HG03066 (cell line): ENCODE measurements around the gene NKD2.
"Not testable (repeated sequence)": the region's sequence is repeated elsewhere in the genome, so short reads cannot be mapped to it uniquely, and the experiment has no call there.

Experiments used
- ATAC-seq: cut with Tn5 transposase; IDR thresholded peaks from one replicate; pipeline ENCODE4 v1.9.1; 2021; ENCODE audit warnings: low read depth; ENCODE audit not compliant: unreplicated experiment

NKD2 gene

DNA sequence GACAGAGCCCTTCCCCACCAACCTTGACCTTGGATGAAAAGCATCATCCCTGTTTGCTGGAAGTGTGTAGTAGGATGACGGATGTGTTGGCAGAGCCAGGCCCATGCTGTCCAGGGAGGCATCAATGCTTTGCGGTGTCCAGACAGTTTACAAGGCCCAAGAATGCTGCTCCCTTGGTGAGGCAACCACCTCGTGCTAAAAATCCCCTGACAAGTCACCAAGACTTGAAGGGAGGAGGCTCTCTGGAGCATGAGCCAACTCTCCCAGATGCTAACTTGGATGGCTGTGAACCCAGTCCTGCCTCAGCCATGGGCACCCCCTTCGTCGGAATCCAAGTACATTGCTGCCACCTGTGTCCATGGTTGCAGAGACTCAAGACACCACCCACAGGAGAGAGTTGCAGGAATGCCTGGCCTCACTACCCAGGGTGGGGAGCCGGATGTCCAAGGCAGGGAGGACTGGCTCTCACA lies 9.5 kb upstream of the NKD2 start:
- no peak for ATAC-seq

- ATAC-seq = no peak
Measured at GRCh38 chr5:999724-1000123, 8.9 kb upstream of the NKD2 start.

- ATAC-seq = no peak
Measured at GRCh38 chr5:1000329-1000728, 8.3 kb upstream of the NKD2 start.

GRCh38 chr5:1000831-1001230 lies 7.8 kb upstream of the NKD2 start:
- ATAC-seq = not testable (repeated sequence)

DNA sequence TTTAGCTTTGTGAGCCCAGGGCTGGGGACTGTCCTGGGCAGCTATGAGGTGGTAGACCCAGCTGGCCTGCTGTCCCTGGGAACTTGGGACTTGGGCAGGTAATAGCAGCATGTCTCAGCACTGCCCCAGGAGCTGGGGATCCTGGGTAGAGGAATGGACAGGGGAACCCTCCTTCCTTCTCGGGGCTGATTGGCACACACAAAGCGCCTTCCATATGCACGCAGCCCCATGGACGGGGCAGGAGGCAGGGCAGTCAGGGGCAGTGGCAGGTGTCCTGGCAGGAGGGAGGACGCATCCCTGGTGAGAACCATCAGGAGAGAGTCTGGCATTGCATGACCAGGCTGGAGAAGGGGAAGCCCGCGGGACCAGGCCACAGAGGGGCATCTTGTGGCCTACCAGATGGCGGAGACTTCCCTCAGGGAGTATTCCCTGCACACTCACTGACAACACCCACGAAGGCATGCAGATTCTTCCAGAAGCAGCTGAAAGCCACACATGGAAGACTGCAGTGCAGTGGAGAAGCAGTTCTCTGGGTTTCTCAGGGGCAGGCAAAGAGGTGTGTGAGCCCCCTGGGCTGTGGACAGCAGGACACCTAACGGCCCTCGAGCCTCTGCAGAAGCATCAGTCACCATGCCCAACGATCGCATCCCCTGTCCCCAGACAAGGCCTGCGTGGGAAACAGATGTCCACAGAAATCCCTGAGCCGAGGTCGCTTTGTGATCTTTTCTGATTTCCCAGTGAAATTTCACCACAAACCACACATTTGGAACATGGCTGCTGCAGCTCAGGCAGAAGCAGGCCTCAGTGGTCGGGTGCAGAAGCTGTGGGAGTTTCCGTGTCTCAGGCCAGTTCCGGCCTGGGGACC lies 7.0 kb upstream of the NKD2 start:
- no peak for ATAC-seq

- no peak for ATAC-seq
Measured at GRCh38 chr5:1002271-1002546, 6.4 kb upstream of the NKD2 start.

GRCh38 chr5:1002836-1003235 lies 5.8 kb upstream of the NKD2 start:
- ATAC-seq = no peak

- no peak for ATAC-seq
Measured at GRCh38 chr5:1003296-1003937, 5.2 kb upstream of the NKD2 start.

DNA sequence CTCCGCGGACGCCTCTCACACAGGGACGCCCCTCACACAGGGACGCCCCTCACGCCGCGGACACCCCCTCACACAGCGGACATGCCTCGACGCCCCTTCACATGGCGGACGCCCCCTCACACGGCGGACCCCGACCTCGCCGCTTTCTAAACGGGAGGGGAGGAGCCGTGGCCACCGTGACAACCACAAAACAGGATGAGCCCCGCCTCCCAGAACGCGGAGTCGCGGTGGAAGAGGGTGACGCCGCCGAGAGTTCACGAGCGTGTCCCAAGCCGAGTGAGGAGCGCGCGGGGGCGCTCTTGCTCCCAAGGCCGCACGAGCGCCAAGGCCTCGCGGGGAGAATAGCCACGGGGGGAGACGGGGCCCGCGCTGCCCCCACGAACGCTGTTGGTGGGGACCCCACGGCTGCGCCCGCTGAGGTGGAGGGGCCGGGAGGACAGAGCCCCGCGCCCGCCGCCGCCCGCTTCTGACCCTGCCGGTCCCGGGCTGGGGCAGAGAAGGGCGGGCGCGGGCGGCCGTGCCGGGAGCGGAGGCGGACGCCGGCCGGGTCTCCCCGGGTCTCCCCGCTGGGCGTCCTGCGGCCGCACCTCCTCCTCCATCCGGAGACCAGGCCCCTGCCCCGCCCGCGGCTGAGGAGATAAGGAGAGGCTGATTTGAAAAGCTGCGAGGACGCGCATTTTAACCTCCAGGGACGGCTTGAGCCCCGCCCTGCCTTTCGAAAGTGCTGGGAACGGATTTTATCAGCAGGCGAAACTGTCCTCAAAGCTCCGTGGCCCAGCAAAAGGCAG lies 3.9 kb upstream of the NKD2 start:
- no peak for ATAC-seq

GRCh38 chr5:1005249-1005851 lies 3.3 kb upstream of the NKD2 start:
- ATAC-seq = no peak

GRCh38 chr5:1005904-1006655 lies 2.5 kb upstream of the NKD2 start:
- no peak for ATAC-seq

- ATAC-seq = no peak
Measured at GRCh38 chr5:1006656-1007071, 1.9 kb upstream of the NKD2 start.

- ATAC-seq = no peak
Measured at GRCh38 chr5:1007221-1007680, 1.4 kb upstream of the NKD2 start.

- no peak for ATAC-seq
Measured at GRCh38 chr5:1007681-1008450, 736 bp upstream of the NKD2 start.

- no peak for ATAC-seq
Measured at GRCh38 chr5:1009359-1010180, 968 bp downstream of the NKD2 start.

GRCh38 chr5:1010181-1010510 lies 1.5 kb downstream of the NKD2 start:
- ATAC-seq = no peak

DNA sequence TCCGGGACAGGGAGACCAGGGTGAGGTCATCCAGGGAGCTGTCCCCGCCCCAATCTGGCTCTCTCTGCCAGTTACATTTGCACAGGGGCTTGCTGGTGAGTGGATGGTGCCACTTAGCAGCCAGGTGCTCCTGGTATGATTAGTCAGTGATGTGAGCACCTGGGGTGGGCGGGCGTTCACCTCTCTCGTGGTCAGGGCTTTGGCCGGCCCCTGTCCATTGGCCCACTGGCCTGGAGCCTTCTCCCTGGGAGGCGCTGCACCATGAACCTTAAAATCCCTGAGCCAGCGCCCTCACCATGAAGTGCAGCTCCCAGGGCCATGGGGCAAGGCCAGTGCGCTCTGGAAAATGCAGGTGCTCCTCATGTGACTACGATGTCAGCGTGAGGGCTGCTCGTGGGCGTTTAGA lies 2.0 kb downstream of the NKD2 start:
- ATAC-seq = no peak

DNA sequence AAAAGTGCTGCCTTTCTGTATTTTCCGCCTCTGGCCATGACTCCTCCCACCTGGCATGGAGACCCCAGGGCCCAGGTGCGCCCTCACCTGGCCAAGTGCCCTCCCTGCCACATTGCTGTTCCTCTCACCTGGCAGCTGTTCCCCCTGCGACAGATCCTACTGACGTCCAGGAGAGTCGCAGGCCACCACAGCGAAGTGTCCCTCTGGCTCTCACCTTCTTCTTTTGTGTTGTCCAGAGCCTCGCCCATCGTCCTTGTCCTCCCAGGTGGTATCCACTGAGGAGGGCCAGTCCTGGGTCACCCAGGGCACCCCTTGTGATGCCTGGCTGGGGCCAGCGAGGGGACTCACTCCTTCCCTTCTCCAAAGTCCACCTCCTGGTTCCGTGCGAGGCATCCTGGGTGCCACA lies 2.6 kb downstream of the NKD2 start:
- no peak for ATAC-seq
